C4-2B (cell line): ENCODE data around the gene SLC51A.

Experiments used
- ZFX ChIP-seq: fragments of 450-650 bp; IDR thresholded peaks from 2 replicates; pipeline ENCODE4 v1.6.1; 2017
- TF ChIP-seq, protein P1 (sequence below): fragments of 450-650 bp; conservative IDR thresholded peaks from 2 replicates; pipeline ENCODE4 v1.5.1; 2017; ENCODE audit warnings: mild to moderate bottlenecking

DNA sequence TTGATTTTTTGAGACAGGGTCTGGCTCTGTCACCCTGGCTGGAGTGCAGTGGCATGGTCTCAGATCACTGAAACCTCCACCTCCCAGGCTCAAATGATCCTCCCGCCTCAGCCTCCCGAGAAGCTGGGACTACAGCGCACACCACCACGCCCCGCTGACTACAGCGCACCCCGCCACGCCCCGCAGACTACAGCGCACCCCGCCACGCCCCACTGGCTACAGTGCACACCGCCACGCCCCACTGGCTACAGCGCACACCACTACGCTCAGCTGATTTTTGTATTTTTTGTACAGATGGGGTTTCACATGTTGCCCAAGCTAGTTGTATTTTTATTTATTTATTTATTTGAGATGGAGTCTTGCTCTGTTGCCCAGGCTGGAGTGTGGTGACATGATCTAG, 35.6 kb downstream of the SLC51A start:
- TF ChIP-seq, protein P1, sequence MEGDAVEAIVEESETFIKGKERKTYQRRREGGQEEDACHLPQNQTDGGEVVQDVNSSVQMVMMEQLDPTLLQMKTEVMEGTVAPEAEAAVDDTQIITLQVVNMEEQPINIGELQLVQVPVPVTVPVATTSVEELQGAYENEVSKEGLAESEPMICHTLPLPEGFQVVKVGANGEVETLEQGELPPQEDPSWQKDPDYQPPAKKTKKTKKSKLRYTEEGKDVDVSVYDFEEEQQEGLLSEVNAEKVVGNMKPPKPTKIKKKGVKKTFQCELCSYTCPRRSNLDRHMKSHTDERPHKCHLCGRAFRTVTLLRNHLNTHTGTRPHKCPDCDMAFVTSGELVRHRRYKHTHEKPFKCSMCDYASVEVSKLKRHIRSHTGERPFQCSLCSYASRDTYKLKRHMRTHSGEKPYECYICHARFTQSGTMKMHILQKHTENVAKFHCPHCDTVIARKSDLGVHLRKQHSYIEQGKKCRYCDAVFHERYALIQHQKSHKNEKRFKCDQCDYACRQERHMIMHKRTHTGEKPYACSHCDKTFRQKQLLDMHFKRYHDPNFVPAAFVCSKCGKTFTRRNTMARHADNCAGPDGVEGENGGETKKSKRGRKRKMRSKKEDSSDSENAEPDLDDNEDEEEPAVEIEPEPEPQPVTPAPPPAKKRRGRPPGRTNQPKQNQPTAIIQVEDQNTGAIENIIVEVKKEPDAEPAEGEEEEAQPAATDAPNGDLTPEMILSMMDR, result no peak
- no peak for TF ChIP-seq ZFX
